Measurements from ENCODE around the gene PMEPA1. TPM values are rescaled to one million over a fixed set of nuclear protein-coding genes. Genes with fewer than 3 reads are reported as not detected.

The PMEPA1 gene
- total and polyA plus RNA-seq, 2 donors (not counting 3 experiments of a cell fraction or from before 2014, with no cell fraction given) = 31.6 to 33.2 TPM

DNA sequence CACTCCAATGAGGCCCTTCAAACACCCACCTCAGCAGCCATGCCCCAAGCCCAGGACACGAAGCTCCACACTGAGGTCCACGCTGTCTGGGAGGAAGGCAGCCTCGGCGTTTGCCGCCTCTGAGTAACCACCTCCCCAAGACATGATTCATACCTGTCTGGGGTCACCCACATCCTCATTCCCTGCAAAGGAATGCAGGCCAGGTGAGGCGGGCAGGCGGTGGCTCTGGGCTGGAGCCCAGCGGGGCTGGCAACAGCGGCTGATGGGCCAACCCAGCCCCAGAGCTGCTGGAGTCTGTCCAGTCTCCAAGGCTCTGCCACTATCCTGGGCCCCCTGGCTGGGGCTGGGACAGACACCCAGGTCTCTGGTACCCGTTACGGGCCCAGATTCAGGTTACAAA lies 14.8 kb downstream of the PMEPA1 start:
- no peak for TF ChIP-seq MYC (IDR thresholded peaks at IDR 0.05; ENCODE audit: low read depth, low read length)
- TF ChIP-seq POLR2A (IDR thresholded peaks at IDR 0.05; ENCODE audit: low read depth, low read length) = no peak
- no peak for TF ChIP-seq FOS (IDR thresholded peaks at IDR 0.05; ENCODE audit: borderline replicate concordance, insufficient read depth, low read length)
- no peak for TF ChIP-seq EZH2 (IDR thresholded peaks at IDR 0.05; ENCODE audit: borderline replicate concordance, low read depth, low read length, severe bottlenecking)
- no peak for TF ChIP-seq MAX (IDR thresholded peaks at IDR 0.05; ENCODE audit: insufficient read depth, insufficient read length)
- TF ChIP-seq, protein P1, sequence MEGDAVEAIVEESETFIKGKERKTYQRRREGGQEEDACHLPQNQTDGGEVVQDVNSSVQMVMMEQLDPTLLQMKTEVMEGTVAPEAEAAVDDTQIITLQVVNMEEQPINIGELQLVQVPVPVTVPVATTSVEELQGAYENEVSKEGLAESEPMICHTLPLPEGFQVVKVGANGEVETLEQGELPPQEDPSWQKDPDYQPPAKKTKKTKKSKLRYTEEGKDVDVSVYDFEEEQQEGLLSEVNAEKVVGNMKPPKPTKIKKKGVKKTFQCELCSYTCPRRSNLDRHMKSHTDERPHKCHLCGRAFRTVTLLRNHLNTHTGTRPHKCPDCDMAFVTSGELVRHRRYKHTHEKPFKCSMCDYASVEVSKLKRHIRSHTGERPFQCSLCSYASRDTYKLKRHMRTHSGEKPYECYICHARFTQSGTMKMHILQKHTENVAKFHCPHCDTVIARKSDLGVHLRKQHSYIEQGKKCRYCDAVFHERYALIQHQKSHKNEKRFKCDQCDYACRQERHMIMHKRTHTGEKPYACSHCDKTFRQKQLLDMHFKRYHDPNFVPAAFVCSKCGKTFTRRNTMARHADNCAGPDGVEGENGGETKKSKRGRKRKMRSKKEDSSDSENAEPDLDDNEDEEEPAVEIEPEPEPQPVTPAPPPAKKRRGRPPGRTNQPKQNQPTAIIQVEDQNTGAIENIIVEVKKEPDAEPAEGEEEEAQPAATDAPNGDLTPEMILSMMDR (IDR thresholded peaks at IDR 0.05; ENCODE audit: extremely low read depth in 1 of 2, insufficient read depth in 1 of 2, low read depth in 1 of 2, low read length in 2 of 2) = no peak
- no peak for TF ChIP-seq GATA2 (IDR thresholded peaks at IDR 0.05; ENCODE audit: insufficient read depth, insufficient read length, low read depth, low read length)
- ChIA-PET CTCF (interaction anchor here (1.4 kb wide), 1 partner anchor 392 kb away, joined by 4 read pairs; no protein-coding TSS in a partner anchor), POLR2A (no interaction called here)
- no peak for FAIRE-seq
- Histone ChIP-seq H3K4me3 (replicated peaks in 1 of 3; ENCODE audit: insufficient read depth in 1 of 3, low read depth in 1 of 3, low read length in 3 of 3) (no peak overlapping the region), H3K4me1 (ENCODE audit: control insufficient read depth, extremely low read depth, insufficient read depth, low read length) (peaks cover 30% of the 10 kb centered on the region), H4K20me1 (replicated peaks; ENCODE audit: control insufficient read depth, extremely low read depth, insufficient read depth, low read length) (peaks cover 3% of the 10 kb centered on the region), H3K27ac (ENCODE audit: insufficient read depth, low read depth, low read length) (no peak overlapping the region), H3K9me1 (replicated peaks; ENCODE audit: control insufficient read depth, extremely low read depth, insufficient read depth, low read length) (no peaks in the 10 kb centered on the region), H3K9me3 (replicated peaks; ENCODE audit: control insufficient read depth, insufficient read depth, low read length) (no peaks in the 10 kb centered on the region), H3K4me2 (ENCODE audit: insufficient read depth, low read length) (no peak overlapping the region), H3K9ac (replicated peaks; ENCODE audit: extremely low read depth, insufficient read depth, low read length) (no peak overlapping the region), H3K36me3 (ENCODE audit: control insufficient read depth in 2 of 2, extremely low read depth in 1 of 2, insufficient read depth in 2 of 2, low read length in 2 of 2) (no peaks in the 10 kb centered on the region), H3K79me2 (ENCODE audit: control insufficient read depth, insufficient read depth, low read length) (peaks cover 51% of the 10 kb centered on the region), H3K27me3 (ENCODE audit: control insufficient read depth in 2 of 2, insufficient read depth in 2 of 2, low read length in 2 of 2) (no peaks in the 10 kb centered on the region), H2AFZ (ENCODE audit: low read depth, low read length) (no peak overlapping the region)
- no peak for DNase-seq (ENCODE audit: low read depth, low spot score)
- dilution Hi-C loops (cut with MboI; ENCODE audit: extremely low pct_ligation_motif_present, low sequenced_read_pairs) (no loop called here), intact Hi-C loops (cut with micrococcal nuclease) (no loop called here)
- BruUV-seq (replicated peaks) = no TSS peak

All from endothelial cell of umbilical vein (primary cell).